GM19351 (cell line): Measurements from ENCODE around the gene SMPX.

Experiments
- ATAC-seq: cut with Tn5 transposase; IDR thresholded peaks from one replicate; pipeline ENCODE4 v1.9.1; 2021; ENCODE audit warnings: mild to moderate bottlenecking, moderate library complexity; ENCODE audit not compliant: unreplicated experiment

Gene SMPX

DNA sequence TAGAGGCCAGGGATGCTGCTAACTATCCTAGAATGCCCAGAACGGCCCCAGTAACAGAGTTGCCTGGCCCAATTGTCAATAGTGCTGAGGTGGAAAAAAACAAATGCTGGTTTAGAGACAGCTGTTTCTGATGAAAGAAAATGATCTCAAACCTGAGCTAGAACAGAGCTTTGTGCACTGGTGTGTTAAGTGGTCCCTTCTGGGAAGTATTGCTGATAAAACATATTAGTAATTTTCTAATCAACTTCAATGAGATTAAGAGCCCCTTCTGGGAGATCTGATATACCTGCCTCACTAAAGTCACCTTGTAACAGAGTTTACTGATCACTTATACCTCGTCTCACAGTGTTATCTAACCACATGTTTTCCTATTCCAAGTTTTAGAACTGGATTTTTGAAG lies 42.1 kb downstream of the SMPX start:
- no peak for ATAC-seq

DNA sequence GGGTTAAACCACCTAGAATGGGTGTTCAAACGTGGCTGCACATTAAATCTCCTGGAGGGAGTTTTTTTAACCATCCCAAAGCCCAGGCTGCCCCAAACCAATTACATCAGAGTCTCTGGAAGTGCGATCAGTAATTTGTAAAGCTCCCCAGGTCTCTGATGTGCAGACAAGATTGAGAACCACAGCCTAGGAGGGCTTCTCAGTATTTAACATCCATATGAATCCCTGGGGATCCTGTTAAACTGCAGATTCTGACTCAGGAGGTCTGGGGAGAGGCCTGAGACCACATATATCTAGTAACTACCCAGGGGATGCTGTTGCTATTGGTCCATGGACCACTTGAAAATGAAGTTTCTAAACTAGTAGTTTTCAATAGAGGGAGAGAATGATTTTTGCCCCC lies 42.6 kb downstream of the SMPX start:
- ATAC-seq: no peak

DNA sequence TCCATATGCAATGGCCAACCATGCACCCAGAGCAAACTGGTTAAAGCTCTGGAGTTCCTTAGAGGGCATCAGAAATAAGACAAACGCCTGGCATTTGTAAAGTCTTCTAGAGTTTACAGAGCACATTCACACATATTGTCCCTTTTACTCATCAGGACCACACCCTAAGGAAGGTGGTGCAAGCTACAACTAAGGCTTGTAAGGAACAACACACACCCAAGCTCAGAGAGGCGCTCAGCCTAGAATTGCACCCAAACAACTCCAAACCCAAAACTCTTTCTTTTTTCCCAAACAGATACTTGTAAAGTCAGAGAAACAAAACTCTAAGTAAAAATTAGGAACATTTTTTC lies 46.1 kb downstream of the SMPX start:
- ATAC-seq: no peak

DNA sequence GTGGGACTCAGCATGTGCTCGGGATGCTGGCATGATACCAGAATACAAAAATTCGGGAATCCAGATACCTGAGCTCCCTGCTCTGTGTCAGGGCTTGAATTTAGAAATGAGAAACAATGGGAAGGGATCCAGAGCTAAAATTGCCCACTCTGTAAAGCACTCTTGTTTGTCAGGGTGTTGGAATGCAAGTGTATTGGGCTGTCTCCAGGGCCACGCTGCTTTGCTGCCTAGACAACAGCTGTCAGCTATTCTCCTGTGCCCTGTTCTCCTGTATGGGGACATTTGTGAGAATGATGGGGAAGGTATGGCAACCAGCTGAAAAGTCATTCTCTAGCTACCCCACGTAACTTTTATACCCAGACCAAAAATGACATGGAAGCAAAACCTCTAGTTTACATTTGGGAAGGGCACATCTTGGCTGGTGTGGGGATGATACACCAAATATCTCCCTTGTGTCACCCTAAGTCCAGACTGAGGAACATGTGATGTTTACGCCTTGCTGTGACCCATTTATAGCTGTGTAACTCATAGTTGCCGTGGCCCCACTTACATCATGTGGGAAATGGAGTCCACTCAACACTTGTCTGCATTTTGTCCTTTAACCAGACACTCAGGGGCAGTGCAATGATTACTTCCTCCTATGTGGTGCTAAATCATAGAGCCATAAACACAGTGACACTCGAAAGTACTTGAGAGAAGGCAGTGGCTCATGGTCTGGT lies 46.6 kb downstream of the SMPX start:
- no peak for ATAC-seq

DNA sequence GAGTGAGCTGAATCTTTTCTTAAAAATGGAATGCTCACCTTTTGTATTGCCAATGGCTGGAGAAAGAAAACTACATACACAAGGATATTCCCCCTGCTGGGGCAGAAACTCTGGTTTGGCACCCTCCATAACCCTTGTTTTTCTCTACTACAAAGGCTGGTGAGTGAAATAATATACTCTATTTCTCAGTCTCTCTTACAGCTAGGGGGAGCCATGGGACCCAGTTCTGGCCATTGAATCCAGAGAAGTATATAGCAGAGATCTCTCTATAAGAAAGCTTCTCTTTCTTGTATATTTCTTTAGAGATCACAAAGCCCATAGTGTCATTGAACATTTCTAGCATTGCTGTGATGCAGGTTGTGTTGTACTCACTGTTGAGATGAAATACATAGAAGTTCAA lies 49.8 kb downstream of the SMPX start:
- ATAC-seq: no peak

DNA sequence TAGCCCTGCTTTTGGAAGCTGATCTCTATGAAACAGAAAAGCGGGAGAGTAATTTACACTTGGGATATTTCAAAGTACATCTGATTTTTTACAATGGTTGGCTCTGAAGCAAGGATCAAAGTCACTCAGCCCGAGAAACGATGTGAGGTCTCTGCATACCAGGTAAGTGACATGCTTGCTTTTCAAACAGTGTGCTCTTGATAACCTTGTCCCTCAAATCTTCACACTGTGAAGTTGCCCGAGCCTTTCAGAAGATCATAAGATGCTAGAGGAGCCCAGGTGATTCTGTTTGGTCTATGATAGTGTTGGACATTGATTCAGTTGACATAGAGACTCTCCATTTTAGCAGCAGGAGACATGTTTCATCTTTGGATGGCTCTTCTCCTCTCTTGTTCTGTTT lies 52.7 kb downstream of the SMPX start:
- no peak for ATAC-seq

DNA sequence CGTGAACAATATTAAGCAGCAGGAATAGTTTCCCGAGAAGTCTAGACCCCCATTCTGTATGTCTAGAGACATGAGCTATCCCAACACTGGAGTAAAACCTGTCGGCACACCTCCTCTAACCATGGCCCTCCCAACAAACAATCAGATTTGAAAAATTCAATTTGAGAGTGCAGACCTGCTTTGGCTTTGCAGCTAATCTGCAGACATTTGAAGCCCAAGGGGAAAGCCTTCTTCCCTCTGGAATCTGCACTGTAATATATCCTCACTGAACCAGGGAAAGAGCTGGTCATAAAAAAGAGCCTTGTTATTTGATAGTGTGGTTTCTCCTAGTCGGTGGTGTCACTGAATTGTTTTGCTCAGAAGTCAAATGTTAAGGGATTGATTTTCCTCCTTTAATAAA lies 55.2 kb downstream of the SMPX start:
- ATAC-seq: no peak

DNA sequence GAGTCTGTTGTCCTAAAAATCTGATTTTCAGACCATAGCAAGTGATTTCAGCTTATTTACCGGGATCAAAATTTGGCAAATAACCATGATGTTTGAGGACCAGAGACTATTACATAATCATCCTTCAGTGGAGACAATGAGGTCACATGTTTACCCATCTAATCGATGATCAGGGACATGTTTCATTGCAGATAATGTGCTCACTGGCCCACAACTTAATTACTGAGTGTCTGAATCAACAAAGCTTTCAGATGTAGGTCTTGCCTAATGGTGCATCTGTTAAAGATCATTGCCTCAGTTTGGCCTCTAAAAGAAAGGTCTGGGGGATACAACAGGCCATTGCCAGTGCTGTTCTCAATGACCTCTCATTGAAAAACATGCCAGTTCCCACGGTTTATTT lies 56.9 kb downstream of the SMPX start:
- ATAC-seq: no peak

DNA sequence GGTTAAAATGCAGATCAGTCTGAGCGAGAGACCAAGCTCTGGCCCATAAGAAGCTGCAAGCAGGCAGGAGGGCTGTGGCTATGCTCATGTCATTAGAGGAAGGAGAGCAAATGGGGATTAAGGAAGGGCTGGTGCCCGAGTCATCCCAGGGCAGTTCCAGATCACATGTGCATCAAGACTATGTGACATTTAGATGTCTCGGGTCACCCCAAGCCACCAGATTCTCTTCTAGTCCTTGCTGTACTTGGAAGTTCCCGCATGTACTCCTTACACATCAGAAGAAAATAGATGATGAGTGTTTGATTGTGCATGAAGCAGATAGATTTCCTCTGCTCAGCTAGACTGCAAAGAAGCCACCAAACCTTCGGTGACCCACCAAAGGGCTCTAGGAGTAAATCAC lies 57.6 kb downstream of the SMPX start:
- no peak for ATAC-seq

DNA sequence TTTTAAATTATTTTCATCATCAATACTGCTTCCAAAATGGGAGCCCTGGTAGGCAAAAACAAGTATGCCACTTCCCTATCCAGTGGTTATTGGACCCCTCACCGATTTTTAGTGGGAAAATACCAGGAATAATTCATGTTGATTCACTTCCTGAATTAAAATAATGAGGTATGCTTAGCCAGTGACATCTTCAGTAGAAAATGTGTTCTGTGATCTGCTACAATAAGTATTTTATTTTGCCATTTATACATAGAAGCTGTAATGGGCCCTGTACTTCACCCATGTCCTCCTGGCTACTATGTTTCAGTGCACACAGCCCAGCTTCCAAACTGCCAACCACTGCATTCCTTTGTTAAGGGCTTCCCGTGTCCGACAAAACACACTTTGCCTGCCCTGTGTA lies 58.8 kb downstream of the SMPX start:
- no peak for ATAC-seq

DNA sequence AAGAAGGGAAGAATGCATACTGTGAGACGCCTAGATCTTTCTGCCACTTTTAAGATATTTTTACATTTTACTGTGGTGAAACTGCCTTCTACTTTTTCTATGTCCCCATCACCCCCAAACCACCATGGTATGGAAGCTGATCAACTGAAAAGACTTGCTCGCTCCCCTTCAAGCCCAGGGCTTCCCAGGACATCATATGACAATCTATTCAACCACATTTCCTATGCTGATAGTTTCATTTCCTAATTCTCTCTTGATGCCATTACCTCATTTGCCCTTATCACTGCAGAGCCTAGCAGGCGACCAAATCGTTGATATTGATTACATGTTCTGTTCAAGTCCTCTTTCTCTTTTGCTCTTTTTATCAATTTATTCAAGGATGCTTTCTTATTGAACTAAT lies 59.6 kb downstream of the SMPX start:
- ATAC-seq: peak; percentile 56

DNA sequence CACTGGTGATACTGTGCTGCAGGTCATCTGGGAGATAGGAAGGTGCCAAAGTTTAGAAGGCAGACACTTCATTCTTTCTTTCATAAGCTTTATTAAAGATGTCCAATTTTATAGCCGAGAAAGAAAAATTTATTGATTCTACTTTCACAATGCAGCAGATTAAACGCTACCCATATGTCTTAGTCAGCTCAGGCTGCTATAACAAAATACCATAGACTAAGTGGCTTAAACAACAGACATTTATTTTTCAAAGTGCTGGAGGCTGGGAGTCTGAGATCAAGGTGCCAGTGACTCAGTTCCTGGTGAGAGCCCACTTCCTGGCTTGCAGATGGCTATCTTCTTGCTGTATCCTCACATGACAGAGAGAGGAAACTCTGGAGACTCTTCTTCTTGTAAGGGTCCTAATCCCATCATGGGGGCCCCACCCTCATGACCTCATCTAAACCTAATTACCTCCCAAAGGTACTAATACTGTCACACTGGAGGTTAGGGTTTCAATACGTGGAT lies 66.4 kb downstream of the SMPX start:
- no peak for ATAC-seq

DNA sequence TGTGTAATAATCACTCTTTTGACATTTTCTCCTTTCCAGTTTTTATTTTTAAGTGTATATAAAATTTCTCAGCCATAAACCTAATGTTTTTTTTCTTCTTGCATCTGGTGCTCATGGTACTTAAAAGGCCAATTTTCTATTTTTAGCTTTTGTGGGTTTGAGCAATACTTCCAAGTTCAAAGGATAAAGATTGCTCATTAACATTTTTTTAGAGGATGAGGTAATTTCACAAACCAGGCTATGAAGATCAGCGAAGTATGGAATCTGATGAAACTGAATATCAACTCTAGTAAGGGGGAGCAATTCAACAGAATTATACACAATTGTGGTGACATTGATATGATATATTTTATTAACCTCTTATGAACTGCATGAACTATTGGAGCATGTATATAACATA lies 74.0 kb downstream of the SMPX start:
- no peak for ATAC-seq

DNA sequence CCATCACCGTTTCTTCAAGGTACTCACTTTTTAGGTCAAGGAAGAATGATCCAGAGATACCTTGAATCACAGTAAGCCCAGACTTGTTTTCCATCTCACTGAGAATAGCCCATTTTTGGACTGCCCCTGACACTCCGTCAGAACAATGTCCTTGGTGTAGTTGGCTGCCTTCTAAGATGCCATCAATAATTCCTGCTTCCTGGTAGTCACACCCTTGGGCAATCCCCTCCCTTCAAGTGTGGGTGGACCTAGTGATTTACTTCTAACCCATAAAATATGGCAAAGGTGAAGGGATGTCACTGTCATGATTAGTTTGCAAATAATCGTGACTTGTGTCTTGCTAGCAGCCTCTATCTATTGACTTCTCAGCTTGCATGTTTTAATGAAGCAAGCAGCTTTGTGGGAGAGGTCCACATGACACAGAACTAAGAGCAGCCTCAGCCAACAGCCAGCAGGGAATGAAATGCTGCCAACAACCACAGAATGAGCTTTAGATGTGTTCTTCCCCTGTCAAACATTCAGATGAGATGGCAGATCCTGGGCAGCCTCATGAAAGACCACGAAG lies 79.8 kb downstream of the SMPX start:
- no peak for ATAC-seq

DNA sequence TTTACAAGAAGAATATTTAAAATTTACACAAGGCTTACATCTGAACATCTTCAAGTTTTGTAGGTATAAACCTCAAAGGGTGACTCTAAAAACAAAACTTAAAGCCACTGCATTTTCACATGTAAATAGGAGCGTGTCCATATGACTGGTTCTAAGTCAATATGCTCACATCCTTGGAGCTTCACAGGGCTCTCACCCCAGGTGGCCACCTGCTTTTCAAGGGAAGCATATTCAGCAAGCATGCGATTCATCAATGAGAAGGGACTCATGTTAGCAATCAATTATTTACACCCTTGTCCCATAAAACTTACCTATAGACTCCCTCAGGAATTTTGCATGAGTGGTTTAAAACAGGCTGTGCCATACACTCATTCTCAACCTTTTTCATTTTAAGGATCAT lies 82.0 kb downstream of the SMPX start:
- ATAC-seq: no peak

DNA sequence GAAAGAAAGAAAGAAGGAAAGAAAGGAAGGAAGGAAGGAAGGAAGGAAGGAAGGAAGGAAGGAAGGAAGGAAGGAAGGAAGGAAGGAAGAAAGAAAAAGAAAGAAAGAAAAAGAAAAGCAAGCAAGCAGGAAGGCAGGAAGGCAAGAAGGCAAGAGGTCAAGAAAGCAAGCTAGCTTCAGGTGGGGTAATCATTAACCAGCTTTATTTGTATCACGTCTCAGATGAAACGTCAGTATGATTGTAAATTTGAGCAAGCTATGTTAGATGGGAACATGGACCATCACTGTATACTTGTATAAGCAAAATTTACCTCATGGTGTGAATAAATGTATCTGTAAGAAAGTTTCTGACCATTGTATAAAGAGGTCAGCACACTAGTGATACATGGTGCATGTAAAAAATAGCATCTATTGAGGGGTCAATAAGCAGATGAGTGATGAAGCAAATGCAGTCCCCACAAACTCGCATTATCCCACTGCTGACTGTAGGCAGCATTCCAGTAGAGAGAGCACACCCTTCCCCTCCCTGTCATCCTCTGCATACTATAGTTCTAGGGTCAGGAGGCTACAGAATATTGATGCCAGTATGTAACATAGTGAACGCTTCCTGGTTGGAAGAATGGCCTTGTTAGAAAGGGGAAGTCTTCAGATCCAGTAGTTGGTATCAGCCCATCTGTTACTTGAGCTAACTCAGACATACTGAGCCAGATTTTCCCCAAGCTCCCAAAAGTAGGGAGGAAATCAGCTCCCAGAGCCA lies 83.3 kb downstream of the SMPX start:
- ATAC-seq: no peak

DNA sequence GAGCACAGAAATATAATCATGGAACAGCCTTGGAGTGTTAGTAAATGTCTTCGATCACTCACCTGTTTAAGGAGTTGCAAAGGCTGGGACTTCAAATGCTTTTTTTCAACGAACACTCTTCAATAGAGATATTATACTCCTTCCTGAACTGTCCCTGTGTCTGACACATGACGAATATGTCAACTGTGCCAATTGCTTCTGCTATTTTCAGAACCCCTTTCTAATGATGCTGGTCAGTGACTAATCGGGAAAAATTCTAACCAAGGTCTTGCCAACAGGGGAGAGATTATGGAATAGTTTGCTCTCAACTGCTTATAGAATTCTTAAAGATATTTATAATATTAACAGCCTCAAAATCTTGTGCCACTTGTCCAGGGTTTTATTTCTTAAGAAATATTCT lies 91.2 kb downstream of the SMPX start:
- ATAC-seq: no peak

DNA sequence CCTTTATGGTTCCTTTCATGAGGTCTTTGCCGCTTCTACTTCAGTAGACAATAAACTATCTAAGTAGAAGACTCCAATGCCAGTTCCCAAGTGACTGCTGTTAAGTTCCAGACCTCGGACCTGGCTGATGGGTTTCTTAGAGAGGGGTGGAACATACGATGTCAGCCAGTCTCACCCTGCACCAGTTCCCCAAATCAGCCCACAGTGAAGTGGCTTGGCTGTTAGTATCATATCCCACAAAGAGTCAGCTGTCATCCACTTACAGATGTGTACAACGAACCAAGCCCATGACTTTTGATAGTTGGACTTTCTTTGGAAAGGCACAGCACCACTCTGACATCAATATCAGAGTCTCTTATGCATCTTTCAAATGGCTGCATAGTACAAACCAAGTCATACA lies 91.7 kb downstream of the SMPX start:
- ATAC-seq: no peak

DNA sequence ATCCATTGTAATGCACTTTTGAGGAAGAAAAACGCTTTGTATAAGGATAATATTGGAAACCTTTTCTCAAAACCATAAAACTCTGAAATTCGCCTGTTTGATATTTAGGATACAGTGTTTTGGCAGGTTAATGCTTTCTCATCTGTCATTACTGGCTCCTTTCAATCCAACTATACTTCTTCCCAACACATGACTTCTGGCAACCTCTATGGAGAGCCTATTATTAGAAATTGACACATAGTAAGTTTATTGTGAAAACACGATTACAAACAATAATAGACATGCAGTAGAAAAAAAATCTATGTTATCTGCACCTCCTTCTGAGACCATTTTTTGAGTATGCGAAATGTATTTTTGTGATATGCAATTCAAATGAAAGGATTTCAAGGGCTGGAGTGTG lies 95.2 kb downstream of the SMPX start:
- ATAC-seq: no peak

DNA sequence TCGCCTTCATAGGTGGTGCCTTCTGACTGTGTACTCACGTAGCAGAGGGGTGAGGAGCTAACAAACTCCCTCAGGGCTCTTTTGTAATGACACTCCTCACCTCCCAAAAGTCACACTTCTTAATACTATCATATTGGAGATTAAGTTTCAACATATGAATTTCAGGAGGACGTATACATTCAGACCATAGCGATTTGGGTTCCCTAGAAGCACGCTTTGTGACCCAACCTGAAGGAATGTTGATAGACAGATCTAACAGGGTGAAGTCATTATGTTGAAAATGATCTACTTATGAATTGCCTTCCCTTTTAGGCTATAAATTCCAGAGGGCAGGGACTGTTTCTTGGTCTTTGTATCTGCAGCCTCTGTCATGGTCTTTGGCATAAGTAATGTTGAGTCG lies 96.6 kb downstream of the SMPX start:
- ATAC-seq: no peak

DNA sequence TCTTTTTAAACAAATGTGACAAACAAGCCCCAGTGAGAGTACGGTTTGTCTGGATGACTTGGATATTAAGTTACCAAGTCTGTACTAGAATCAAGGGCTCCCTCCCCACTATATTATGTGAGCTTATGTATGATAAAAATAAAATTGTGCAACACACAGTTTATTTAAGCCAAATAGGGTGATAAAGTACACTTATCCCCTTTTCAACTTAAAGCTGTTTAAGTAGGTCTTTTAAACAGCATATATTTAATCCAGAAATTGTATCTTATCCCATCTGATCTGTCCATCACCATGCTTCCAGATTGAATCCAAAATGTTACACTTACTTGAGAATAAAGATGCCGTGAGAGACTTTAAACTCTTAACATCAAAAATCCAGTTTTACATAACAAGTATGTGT lies 97.8 kb downstream of the SMPX start:
- no peak for ATAC-seq

DNA sequence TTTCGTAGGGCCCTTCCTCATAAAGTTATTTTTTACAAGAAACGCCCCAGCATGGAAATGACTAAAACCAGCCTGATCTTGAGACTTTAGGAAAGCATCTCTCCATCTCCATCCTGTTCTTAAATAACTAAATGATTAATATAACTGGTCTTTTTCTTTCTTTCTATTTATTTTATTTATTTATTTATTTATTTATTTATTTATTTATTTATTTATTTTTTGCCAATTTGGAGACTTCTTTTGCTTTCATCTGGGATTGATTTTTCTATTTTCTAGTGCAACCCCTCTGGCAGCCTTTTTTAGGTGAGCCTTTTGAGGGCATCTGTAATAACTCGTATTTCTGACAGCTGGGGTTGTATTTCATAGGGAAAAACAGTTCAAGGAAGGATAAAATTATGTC lies 98.6 kb downstream of the SMPX start:
- ATAC-seq: no peak
